HL-60 (cell line): ENCODE measurements around the gene DISP1.

ENCODE experiments used
- DNase-seq, 2 experiments: peaks; one replicate each; pipeline ENCODE4 v3.0.0-alpha.2; 2010 to 2020; ENCODE audit warnings: low read depth in 1 of 2, low spot score in 1 of 2
- H3K27ac ChIP-seq: fragments of 250-450 bp; sonication (Bioruptor Pico); replicated peaks from 2 replicates; pipeline ENCODE4 v1.5.1; 2020; ENCODE audit warnings: mild to moderate bottlenecking, moderate library complexity
- H3K27me3 ChIP-seq: fragments of 250-450 bp; sonication (Bioruptor Pico); 2 replicates; pipeline ENCODE4 v1.5.1; 2021; ENCODE audit warnings: mild to moderate bottlenecking, moderate library complexity; ENCODE audit not compliant: insufficient read depth, poor library complexity, severe bottlenecking
- H3K4me3 ChIP-seq: replicated peaks from 2 replicates; pipeline ENCODE4 v1.5.1; 2011; ENCODE audit warnings: mild to moderate bottlenecking, control low read depth, low read length; ENCODE audit not compliant: insufficient read depth
- CTCF ChIP-seq: IDR thresholded peaks from one replicate; pipeline ENCODE4 v1.5.1; 2011; ENCODE audit warnings: low read length, control low read depth, inconsistent platforms; ENCODE audit not compliant: insufficient read depth
- GABPA ChIP-seq: IDR thresholded peaks from 2 replicates; pipeline ENCODE4 v1.6.1; 2012; ENCODE audit warnings: low read depth
- POLR2AphosphoS5 ChIP-seq: IDR thresholded peaks from 2 replicates; pipeline ENCODE4 v1.6.1; 2012; ENCODE audit warnings: low read depth
- REST ChIP-seq: IDR thresholded peaks from 2 replicates; pipeline ENCODE4 v1.6.1; 2012; ENCODE audit warnings: low read depth; ENCODE audit not compliant: insufficient replicate concordance
- SPI1 ChIP-seq: IDR thresholded peaks from 2 replicates; pipeline ENCODE4 v1.6.1; 2012; ENCODE audit warnings: low read depth, mild to moderate bottlenecking, borderline replicate concordance

The DISP1 gene

GRCh38 chr1:222818171-222818570 lies 3.3 kb downstream of the DISP1 start:
- Histone ChIP-seq H3K27ac (no peak overlapping the region), H3K27me3 (no peaks in the 10 kb centered on the region), H3K4me3 (no peak overlapping the region)
- TF ChIP-seq POLR2AphosphoS5 = no peak
- no peak for TF ChIP-seq CTCF
- no peak for TF ChIP-seq GABPA
- no peak for TF ChIP-seq SPI1
- no peak for TF ChIP-seq REST
- no peak for DNase-seq

- Histone ChIP-seq H3K27me3 (no peaks in the 10 kb centered on the region), H3K27ac (no peak overlapping the region), H3K4me3 (no peak overlapping the region)
- TF ChIP-seq REST (no peak), SPI1 (no peak), CTCF (no peak), GABPA (no peak), POLR2AphosphoS5 (no peak)
- DNase-seq = no peak
Observed at GRCh38 chr1:222820171-222820712, 5.4 kb downstream of the DISP1 start.

- H3K27ac ChIP-seq = no peak overlapping the region
- TF ChIP-seq POLR2AphosphoS5 (no peak), SPI1 (no peak), CTCF (no peak), REST (no peak), GABPA (no peak)
- H3K4me3 ChIP-seq = no peak overlapping the region
- DNase-seq = no peak
- H3K27me3 ChIP-seq = no peaks in the 10 kb centered on the region
Observed at GRCh38 chr1:222821239-222821638, 6.4 kb downstream of the DISP1 start.
